ENCODE data around the gene SUGT1.
"Not testable (repeated sequence)": the region's sequence is repeated elsewhere in the genome, so short reads cannot be mapped to it uniquely, and the experiment has no call there.

SUGT1 gene

DNA sequence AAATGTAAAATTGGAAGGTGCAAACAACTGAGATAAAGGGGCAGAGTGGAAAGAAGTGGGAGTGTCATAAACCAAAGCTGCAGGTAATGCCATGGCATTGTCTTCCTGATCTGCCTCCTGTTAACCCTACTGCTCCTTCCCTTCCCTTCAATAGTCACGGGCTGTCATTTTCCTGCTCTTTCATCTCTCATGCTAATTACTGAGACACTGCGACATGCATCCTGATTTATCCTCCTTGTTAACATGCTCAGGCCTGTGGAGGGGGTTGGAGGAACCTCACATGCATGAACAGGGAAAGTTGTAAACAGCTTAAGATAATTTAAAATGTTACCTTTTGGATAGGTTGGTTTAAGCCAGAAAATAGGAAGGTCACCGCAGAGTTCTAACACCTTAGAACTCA lies 59.7 kb downstream of the SUGT1 start:
- TF ChIP-seq, protein P1, sequence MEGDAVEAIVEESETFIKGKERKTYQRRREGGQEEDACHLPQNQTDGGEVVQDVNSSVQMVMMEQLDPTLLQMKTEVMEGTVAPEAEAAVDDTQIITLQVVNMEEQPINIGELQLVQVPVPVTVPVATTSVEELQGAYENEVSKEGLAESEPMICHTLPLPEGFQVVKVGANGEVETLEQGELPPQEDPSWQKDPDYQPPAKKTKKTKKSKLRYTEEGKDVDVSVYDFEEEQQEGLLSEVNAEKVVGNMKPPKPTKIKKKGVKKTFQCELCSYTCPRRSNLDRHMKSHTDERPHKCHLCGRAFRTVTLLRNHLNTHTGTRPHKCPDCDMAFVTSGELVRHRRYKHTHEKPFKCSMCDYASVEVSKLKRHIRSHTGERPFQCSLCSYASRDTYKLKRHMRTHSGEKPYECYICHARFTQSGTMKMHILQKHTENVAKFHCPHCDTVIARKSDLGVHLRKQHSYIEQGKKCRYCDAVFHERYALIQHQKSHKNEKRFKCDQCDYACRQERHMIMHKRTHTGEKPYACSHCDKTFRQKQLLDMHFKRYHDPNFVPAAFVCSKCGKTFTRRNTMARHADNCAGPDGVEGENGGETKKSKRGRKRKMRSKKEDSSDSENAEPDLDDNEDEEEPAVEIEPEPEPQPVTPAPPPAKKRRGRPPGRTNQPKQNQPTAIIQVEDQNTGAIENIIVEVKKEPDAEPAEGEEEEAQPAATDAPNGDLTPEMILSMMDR (IDR thresholded peaks at IDR 0.05; ENCODE audit: borderline replicate concordance, control extremely low read depth, extremely low read depth, insufficient read depth, missing control alignments) = no peak
- DNase-seq (ENCODE audit: low spot score) = no peak
- in situ Hi-C loops (cut with MboI; ENCODE audit: low sequenced_read_pairs, unreplicated experiment) = no loop called here

DNA sequence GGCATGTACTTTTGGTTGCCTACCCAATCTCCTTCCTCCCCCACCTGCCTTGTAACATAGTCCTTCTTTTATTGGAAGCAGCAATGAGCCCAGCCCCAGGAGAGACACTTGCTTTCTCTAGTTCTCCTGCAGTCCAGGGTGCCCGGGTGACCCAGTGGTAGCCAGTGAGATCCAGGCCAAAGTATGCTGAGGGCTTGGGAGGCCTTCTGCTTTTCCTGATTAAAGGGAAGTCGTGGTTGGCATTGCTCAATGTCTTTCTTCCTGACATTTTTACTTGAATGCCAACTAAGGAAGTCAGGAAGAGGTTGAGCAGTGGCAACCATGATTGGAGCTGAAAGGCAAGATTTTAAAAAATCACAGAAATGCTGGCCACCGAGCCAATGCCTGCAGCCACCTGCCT lies 61.3 kb downstream of the SUGT1 start:
- no peak for DNase-seq (ENCODE audit: low spot score)
- in situ Hi-C loops (cut with MboI; ENCODE audit: low sequenced_read_pairs, unreplicated experiment) = no loop called here
- TF ChIP-seq, protein P1 (IDR thresholded peaks at IDR 0.05; ENCODE audit: borderline replicate concordance, control extremely low read depth, extremely low read depth, insufficient read depth, missing control alignments) = no peak

DNA sequence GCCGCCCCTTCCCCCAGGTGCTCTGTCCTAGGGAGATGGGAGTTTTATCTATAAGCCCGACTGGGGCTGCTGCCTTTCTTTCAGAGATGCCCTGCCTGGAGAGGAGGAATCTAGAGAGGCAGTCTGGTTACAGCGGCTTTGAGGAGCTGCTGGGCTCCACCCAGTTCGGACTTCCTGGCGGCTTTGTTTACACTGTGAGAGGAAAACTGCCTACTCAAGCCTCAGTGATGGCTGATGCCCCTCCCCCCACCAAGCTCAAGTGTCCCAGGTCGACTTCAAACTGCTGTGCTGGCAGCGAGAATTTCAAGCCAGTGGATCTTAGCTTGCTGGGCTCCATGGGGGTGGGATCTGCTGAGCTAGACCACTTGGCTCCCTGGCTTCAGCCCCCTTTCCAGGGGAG lies 68.3 kb downstream of the SUGT1 start:
- in situ Hi-C loops (cut with MboI; ENCODE audit: low sequenced_read_pairs, unreplicated experiment); DNase-seq (ENCODE audit: low spot score): not testable (repeated sequence)

DNA sequence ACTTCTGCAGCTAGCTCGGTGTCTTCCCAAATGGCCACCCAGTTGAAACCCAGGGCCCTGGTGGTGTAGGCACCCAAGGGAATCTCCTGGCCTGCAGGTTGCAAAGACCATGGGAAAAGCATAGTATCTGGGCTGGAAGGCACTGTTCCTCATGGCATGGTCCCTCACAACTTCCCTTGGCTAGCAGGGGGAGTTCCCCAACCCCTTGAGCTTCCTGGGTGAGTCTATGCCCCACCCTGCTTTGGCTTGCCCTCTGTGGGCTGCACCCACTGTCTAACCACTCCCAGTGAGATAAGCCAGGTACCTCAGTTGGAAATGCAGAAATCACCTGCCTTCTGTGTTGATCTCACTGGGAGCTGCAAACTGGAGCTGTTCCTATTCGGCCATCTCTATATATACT lies 68.7 kb downstream of the SUGT1 start:
- DNase-seq (ENCODE audit: low spot score); in situ Hi-C loops (cut with MboI; ENCODE audit: low sequenced_read_pairs, unreplicated experiment): not testable (repeated sequence)

DNA sequence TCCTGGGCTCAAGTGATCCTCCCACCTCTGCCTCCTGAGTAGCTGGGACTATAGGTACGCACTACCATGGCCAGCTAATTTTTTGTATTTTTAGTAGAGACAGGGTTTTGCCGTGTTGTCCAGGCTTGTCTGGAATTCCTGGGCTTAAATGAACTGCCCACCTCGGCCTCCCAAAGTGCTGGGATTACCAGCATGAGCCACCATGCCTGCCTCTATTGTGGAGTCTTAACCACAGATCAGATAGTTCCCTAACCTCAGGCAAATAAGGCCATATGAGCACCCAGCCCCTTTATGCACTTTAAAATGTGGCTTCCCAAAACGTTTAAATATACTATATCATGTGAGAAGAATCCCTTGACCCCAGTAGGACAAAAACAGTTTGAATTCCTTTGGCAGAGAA lies 70.5 kb downstream of the SUGT1 start:
- in situ Hi-C loops (cut with MboI; ENCODE audit: low sequenced_read_pairs, unreplicated experiment) = no loop called here
- DNase-seq (ENCODE audit: low spot score) = no peak
- TF ChIP-seq, protein P1 (IDR thresholded peaks at IDR 0.05; ENCODE audit: borderline replicate concordance, control extremely low read depth, extremely low read depth, insufficient read depth, missing control alignments) = no peak

DNA sequence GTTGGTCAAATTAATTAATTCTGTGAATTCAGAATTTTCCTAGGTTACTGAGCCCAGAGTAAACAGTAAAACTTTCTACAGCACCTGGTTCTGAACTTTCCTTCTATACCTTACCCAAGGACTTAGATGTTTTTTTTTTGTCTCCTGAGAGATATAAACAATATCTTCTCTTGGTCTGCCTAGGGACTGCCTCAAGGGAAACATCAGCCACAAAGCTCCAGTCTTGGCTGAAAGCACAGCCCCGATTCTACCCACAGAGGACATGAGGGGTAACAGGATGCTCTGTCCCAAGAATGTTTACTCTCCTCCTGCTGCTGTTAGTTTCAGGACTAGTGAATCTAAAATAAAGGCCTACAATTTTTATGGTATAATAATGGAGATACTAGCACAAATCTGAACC lies 72.7 kb downstream of the SUGT1 start:
- in situ Hi-C loops (cut with MboI; ENCODE audit: low sequenced_read_pairs, unreplicated experiment) = no loop called here
- no peak for DNase-seq (ENCODE audit: low spot score)

DNA sequence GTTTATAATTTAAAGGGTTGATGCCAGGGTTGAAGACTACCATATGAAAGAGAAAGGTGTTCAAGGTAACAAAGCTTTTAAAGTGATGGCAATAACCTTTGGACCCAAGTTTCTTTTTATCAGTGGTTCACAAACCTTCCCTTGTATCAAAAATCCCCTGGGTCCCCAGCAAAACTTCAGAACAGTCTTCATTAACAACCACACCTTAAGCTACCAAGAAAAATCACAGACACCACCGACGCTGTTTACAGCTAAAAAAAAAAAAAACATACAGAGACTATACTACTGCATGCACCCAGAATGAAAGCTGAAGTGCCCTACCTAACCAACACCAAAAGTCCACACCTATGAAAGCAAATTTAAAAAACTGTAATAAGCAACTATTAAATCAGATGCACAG lies 73.6 kb downstream of the SUGT1 start:
- TF ChIP-seq, protein P1 (IDR thresholded peaks at IDR 0.05; ENCODE audit: borderline replicate concordance, control extremely low read depth, extremely low read depth, insufficient read depth, missing control alignments) = no peak
- in situ Hi-C loops (cut with MboI; ENCODE audit: low sequenced_read_pairs, unreplicated experiment) = no loop called here
- DNase-seq (ENCODE audit: low spot score) = no peak

More for the DNA sequence above, 72.7 kb downstream of the SUGT1 start:
- TF ChIP-seq, protein P1 (IDR thresholded peaks at IDR 0.05; ENCODE audit: borderline replicate concordance, control extremely low read depth, extremely low read depth, insufficient read depth, missing control alignments) = no peak

DNA sequence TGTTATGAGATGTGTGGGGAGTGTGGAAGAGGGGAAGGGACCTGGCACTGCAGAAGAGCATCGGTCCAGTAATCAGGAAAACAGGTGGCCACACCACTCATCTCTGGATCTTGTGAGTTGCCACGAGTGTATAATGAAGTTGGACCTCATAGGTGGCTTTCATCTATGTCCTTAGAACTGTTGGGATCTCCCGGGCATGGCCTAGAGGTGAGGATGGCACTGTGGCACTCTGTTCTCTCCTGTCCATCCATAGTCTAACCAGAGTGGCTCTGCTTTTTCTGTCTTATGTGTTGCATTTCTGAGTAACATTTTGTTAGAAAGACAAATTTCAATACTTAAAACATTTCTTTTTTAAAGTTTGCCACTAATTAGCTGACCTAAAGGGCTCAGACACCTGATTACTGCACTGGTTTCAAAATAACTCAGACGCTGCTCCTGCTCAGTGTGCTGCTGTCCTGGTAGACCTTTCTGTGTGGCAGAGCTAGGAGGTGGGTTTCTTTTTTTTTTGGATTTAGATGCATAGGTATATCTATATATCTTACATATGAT lies 81.5 kb downstream of the SUGT1 start:
- TF ChIP-seq, protein P1 (IDR thresholded peaks at IDR 0.05; ENCODE audit: borderline replicate concordance, control extremely low read depth, extremely low read depth, insufficient read depth, missing control alignments) = no peak
- DNase-seq (ENCODE audit: low spot score) = no peak
- in situ Hi-C loops (cut with MboI; ENCODE audit: low sequenced_read_pairs, unreplicated experiment) = no loop called here

Measured in GM13976 (cell line).